ENCODE results near the gene RSBN1L. TPM values are rescaled to one million over a fixed set of nuclear protein-coding genes. Genes with fewer than 3 reads are reported as not detected.

The RSBN1L gene
- total and polyA plus RNA-seq, 12 donors, result 7.9 to 21.3 (median 13.1) TPM

- Histone ChIP-seq H3K27ac (no peak overlapping the region), H3K4me3 (no peak overlapping the region), H3K9me3 (replicated peaks in 1 of 3) (peaks cover 0 to 9% (median 0%) of the 10 kb centered on the region in 3 donors), H3K36me3 (replicated peaks in 1 of 2) (no peaks in the 10 kb centered on the region), H3K27me3 (no peaks in the 10 kb centered on the region), H3K4me1 (replicated peaks in 1 of 2) (no peaks in the 10 kb centered on the region)
- no peak for DNase-seq
- TF ChIP-seq POLR2A (IDR thresholded peaks at IDR 0.05), result no peak
- TF ChIP-seq CTCF (IDR thresholded peaks at IDR 0.05), result no peak
- intact Hi-C loops (cut with DNase I), result no loop called here
These were observed 90.5 kb downstream of the RSBN1L start for GRCh38 chr7:77786741-77787140.

DNA sequence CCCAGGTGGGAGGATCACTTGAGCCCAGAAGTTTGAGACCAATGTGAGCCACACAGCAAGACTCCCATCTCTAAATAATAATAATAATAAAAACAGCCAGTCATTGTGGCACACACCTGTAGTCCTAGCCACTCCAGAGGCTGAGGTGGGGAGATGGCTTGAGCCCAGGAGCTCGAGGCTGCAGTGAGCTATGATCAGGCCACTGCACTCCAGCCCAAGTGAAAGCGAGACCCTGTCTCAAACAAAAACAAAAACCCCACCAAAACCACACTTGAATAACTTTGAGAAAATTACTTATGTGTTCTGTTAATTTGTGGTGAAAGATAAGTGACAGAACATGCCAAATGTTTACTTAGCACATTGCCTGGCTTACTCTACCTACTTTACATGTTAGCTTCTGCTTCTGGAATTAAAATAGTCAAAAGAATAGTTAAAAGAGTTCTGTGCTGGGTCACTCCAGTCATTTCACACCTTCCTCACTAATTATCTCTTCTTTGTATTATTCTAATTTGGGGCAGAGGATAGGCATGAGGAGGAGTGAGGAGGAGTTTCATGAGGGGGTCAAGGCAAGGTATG, 92.2 kb downstream of the RSBN1L start:
- intact Hi-C loops (cut with DNase I), result no loop called here
- no peak overlapping the region for H3K27ac ChIP-seq
- DNase-seq, result no peak
- H3K4me1 ChIP-seq (replicated peaks in 1 of 2), result peaks cover 0 to 4% of the 10 kb centered on the region in 2 donors
- peaks cover 0 to 9% (median 0%) of the 10 kb centered on the region in 3 donors for H3K9me3 ChIP-seq (replicated peaks in 1 of 3)
- WGBS, 4 donors, result 89 to 97% (median 93%) methylated on average over 2 of the region's 2 CpGs
- no peak for TF ChIP-seq POLR2A (IDR thresholded peaks at IDR 0.05)
- H3K4me3 ChIP-seq, result no peak overlapping the region
- H3K36me3 ChIP-seq (replicated peaks in 1 of 2), result no peaks in the 10 kb centered on the region
- H3K27me3 ChIP-seq, result no peaks in the 10 kb centered on the region

DNA sequence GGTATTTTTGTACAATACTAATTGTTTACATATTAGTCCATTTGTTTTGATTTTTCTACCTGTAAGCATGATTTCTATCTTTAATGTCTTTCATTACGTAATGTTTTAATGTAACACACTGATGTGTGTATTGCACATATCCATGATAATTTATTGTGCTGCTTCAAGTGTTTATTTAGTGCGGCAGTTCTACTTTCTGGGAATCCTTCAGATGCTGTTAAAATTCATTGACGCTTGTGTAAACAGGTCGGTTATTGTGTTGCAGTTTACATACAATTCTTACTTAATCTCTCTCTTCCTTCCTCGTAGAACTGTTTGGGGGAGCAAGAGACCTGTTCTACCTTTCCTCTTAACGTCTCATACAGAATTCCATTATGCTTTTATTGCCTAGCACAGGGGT, 95.1 kb downstream of the RSBN1L start:
- TF ChIP-seq CTCF (IDR thresholded peaks at IDR 0.05), result no peak
- no peak for TF ChIP-seq POLR2A (IDR thresholded peaks at IDR 0.05)
- 86 to 89% (median 87%) methylated on average over 6 of the region's 6 CpGs for WGBS, 4 donors
- H3K4me3 ChIP-seq, result no peak overlapping the region
- H3K4me1 ChIP-seq (replicated peaks in 1 of 2), result peaks cover 1 to 7% of the 10 kb centered on the region in 2 donors
- no peaks in the 10 kb centered on the region for H3K9me3 ChIP-seq (replicated peaks in 1 of 3)
- no peaks in the 10 kb centered on the region for H3K36me3 ChIP-seq (replicated peaks in 1 of 2)
- intact Hi-C loops (cut with DNase I), result no loop called here
- no peak for DNase-seq
- H3K27ac ChIP-seq, result no peak overlapping the region
- no peaks in the 10 kb centered on the region for H3K27me3 ChIP-seq

DNA sequence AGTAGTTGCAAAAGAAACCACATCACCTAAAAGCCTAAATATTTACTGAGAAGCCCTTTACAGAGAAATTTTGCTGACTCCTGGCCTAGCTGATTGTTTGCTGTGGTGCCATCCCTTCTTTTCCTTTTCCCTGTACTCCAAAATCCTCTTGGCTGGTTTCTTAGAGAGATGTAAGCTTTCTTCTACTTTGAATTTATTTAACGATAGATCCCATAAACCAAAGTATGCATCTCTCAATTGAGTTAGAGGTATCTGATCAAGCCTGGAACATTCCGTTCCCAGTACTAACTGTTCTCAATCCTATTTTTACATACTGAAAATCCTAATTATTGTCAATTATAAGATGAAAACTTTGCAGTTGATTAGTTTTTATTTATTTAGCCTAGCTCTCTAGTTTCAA, 95.7 kb downstream of the RSBN1L start:
- WGBS, 4 donors, result 76 to 94% (median 79%) methylated on average over 2 of the region's 2 CpGs
- no peak for DNase-seq
- intact Hi-C loops (cut with DNase I), result no loop called here
- TF ChIP-seq CTCF (IDR thresholded peaks at IDR 0.05), result no peak
- TF ChIP-seq POLR2A (IDR thresholded peaks at IDR 0.05), result no peak
- Histone ChIP-seq H3K27me3 (no peaks in the 10 kb centered on the region), H3K36me3 (replicated peaks in 1 of 2) (no peaks in the 10 kb centered on the region), H3K4me1 (replicated peaks in 1 of 2) (peaks cover 7 to 13% of the 10 kb centered on the region in 2 donors), H3K4me3 (no peak overlapping the region), H3K9me3 (replicated peaks in 1 of 3) (no peaks in the 10 kb centered on the region), H3K27ac (peak overlapping the region in 1 of 5 donors; percentile 18)

- 89 to 98% (median 94%) methylated on average over 4 of the region's 4 CpGs for WGBS, 4 donors
- no peaks in the 10 kb centered on the region for H3K36me3 ChIP-seq (replicated peaks in 1 of 2)
- no peak overlapping the region for H3K4me3 ChIP-seq
These were observed 97.7 kb downstream of the RSBN1L start for GRCh38 chr7:77794000-77794399.

More at GRCh38 chr7:77794000-77794399, 97.7 kb downstream of the RSBN1L start:
- intact Hi-C loops (cut with DNase I), result no loop called here
- no peak overlapping the region for H3K27ac ChIP-seq
- TF ChIP-seq CTCF (IDR thresholded peaks at IDR 0.05) (no peak), POLR2A (IDR thresholded peaks at IDR 0.05) (no peak)
- peaks cover 11 to 19% of the 10 kb centered on the region in 2 donors for H3K4me1 ChIP-seq (replicated peaks in 1 of 2)
- no peaks in the 10 kb centered on the region for H3K9me3 ChIP-seq (replicated peaks in 1 of 3)
- no peak for DNase-seq
- H3K27me3 ChIP-seq, result no peaks in the 10 kb centered on the region
